H9 (cell line): ENCODE results near the gene USP3. TPM values are rescaled to one million over a fixed set of nuclear protein-coding genes. Genes with fewer than 3 reads are reported as not detected.

ENCODE experiments used
- DNase-seq: peaks from one replicate; pipeline ENCODE4 v3.0.0-alpha.2; 2017
- H2AFZ ChIP-seq: one replicate; pipeline ENCODE4 v1.6.1; 2013; ENCODE audit warnings: mild to moderate bottlenecking, low read length, control low read depth, moderate library complexity
- H2AK5ac ChIP-seq: 2 replicates; pipeline ENCODE4 v1.6.1; 2013; ENCODE audit warnings: low read length, control low read depth, mixed read lengths; ENCODE audit not compliant: insufficient read length
- H2BK120ac ChIP-seq: one replicate; pipeline ENCODE4 v1.6.1; 2013; ENCODE audit warnings: low read depth, mild to moderate bottlenecking, low read length, control low read depth, inconsistent platforms; ENCODE audit not compliant: poor library complexity, severe bottlenecking
- H2BK12ac ChIP-seq: 2 replicates; pipeline ENCODE4 v1.6.1; 2013; ENCODE audit warnings: low read length, control low read depth, mixed read lengths, low read depth; ENCODE audit not compliant: insufficient read length
- H2BK15ac ChIP-seq: 2 replicates; pipeline ENCODE4 v1.6.1; 2013; ENCODE audit warnings: low read depth, low read length, control low read depth
- H2BK20ac ChIP-seq: one replicate; pipeline ENCODE4 v1.6.1; 2013; ENCODE audit warnings: low read depth, mild to moderate bottlenecking, low read length, control low read depth, inconsistent platforms; ENCODE audit not compliant: poor library complexity, severe bottlenecking
- H2BK5ac ChIP-seq: 2 replicates; pipeline ENCODE4 v1.6.1; 2013; ENCODE audit warnings: low read length, control low read depth, mixed read lengths; ENCODE audit not compliant: insufficient read length
- H3K14ac ChIP-seq: 2 replicates; pipeline ENCODE4 v1.6.1; 2013; ENCODE audit warnings: low read length, control low read depth; ENCODE audit not compliant: insufficient read depth
- H3K18ac ChIP-seq: 2 replicates; pipeline ENCODE4 v1.6.1; 2013; ENCODE audit warnings: low read depth, mild to moderate bottlenecking, mixed read lengths, low read length, control low read depth; ENCODE audit not compliant: insufficient read length
- H3K23ac ChIP-seq: 2 replicates; pipeline ENCODE4 v1.6.1; 2013; ENCODE audit warnings: low read length, control low read depth, mixed read lengths, low read depth; ENCODE audit not compliant: insufficient read length
- H3K23me2 ChIP-seq: 2 replicates; pipeline ENCODE4 v1.6.1; 2013; ENCODE audit warnings: low read depth, mild to moderate bottlenecking, mixed read lengths, low read length, control low read depth; ENCODE audit not compliant: insufficient read length, poor library complexity, severe bottlenecking
- H3K27ac ChIP-seq: 2 replicates; pipeline ENCODE4 v1.5.1; 2013; ENCODE audit warnings: low read length, control low read depth, mixed read lengths, low read depth; ENCODE audit not compliant: insufficient read length
- H3K27me3 ChIP-seq: 2 replicates; pipeline ENCODE4 v1.6.1; 2013; ENCODE audit warnings: low read length, control low read depth, inconsistent platforms; ENCODE audit not compliant: insufficient read depth
- H3K4ac ChIP-seq: 2 replicates; pipeline ENCODE4 v1.6.1; 2013; ENCODE audit warnings: low read depth, mild to moderate bottlenecking, control low read depth, inconsistent platforms, low read length, moderate library complexity
- H3K4me1 ChIP-seq: 2 replicates; pipeline ENCODE4 v1.6.1; 2013; ENCODE audit warnings: low read length, control low read depth, inconsistent platforms; ENCODE audit not compliant: insufficient read depth
- H3K4me2 ChIP-seq: 2 replicates; pipeline ENCODE4 v1.6.1; 2013; ENCODE audit warnings: low read length, control low read depth, mixed read lengths; ENCODE audit not compliant: insufficient read length, insufficient read depth
- H3K56ac ChIP-seq: 2 replicates; pipeline ENCODE4 v1.6.1; 2013; ENCODE audit warnings: low read depth, mild to moderate bottlenecking, mixed read lengths, low read length, control low read depth; ENCODE audit not compliant: insufficient read length
- H3K79me1 ChIP-seq: 2 replicates; pipeline ENCODE4 v1.6.1; 2013; ENCODE audit warnings: low read depth, mild to moderate bottlenecking, moderate library complexity, low read length, control low read depth, inconsistent platforms; ENCODE audit not compliant: insufficient read depth, poor library complexity, severe bottlenecking
- H3K79me2 ChIP-seq: 2 replicates; pipeline ENCODE4 v1.6.1; 2013; ENCODE audit warnings: low read length, control low read depth, inconsistent platforms; ENCODE audit not compliant: insufficient read depth
- H3K9ac ChIP-seq: 2 replicates; pipeline ENCODE4 v1.6.1; 2013; ENCODE audit warnings: low read length, control low read depth, mixed read lengths; ENCODE audit not compliant: insufficient read length; ENCODE audit errors: extremely low read depth
- H3K9me3 ChIP-seq: one replicate; pipeline ENCODE4 v1.6.1; 2013; ENCODE audit warnings: low read depth, low read length, inconsistent platforms; ENCODE audit not compliant: control insufficient read depth
- H3T11ph ChIP-seq: one replicate; pipeline ENCODE4 v1.6.1; 2013; ENCODE audit warnings: mild to moderate bottlenecking, low read length, control low read depth, inconsistent platforms
- H4K20me1 ChIP-seq: one replicate; pipeline ENCODE4 v1.6.1; 2013; ENCODE audit not compliant: control insufficient read depth, insufficient read length, insufficient read depth
- H4K5ac ChIP-seq: 2 replicates; pipeline ENCODE4 v1.6.1; 2013; ENCODE audit warnings: low read depth, mild to moderate bottlenecking, mixed read lengths, low read length, control low read depth; ENCODE audit not compliant: insufficient read length
- H4K8ac ChIP-seq: replicated peaks from 2 replicates; pipeline ENCODE4 v1.6.1; 2013; ENCODE audit warnings: low read length, control low read depth, mixed read lengths, low read depth; ENCODE audit not compliant: insufficient read length
- H4K91ac ChIP-seq: 2 replicates; pipeline ENCODE4 v1.6.1; 2013; ENCODE audit warnings: low read depth, mild to moderate bottlenecking, moderate library complexity, mixed read lengths, low read length, control low read depth; ENCODE audit not compliant: insufficient read length
- H3K27ac Mint-ChIP-seq, 3 experiments: 2 replicates in 2 of 3; 3 replicates in 1 of 3; pipeline ENCODE4 v1.8.0; 2020 to 2021; ENCODE audit warnings: mixed read lengths in 3 of 3, mild to moderate bottlenecking in 1 of 3, moderate library complexity in 1 of 3
- H3K27me3 Mint-ChIP-seq: 2 replicates; pipeline ENCODE4 v1.8.0; 2021; ENCODE audit warnings: low read depth, mild to moderate bottlenecking, moderate library complexity, mixed read lengths
- H3K36me3 Mint-ChIP-seq, 3 experiments: 2 replicates in 2 of 3; 3 replicates in 1 of 3; pipeline ENCODE4 v1.8.0; 2020 to 2021; ENCODE audit warnings: low read depth in 3 of 3, mixed read lengths in 3 of 3; ENCODE audit not compliant: insufficient read depth in 1 of 3
- H3K4me1 Mint-ChIP-seq, 2 experiments: 2 replicates each; pipeline ENCODE4 v1.8.0; 2020; ENCODE audit warnings: mixed read lengths in 2 of 2
- H3K4me3 Mint-ChIP-seq, 2 experiments: 2 replicates in 1 of 2; 3 replicates in 1 of 2; pipeline ENCODE4 v1.8.0; 2020 to 2021; ENCODE audit warnings: mild to moderate bottlenecking in 2 of 2, mixed read lengths in 2 of 2, moderate library complexity in 1 of 2
- H3K9me3 Mint-ChIP-seq, 2 experiments: 2 replicates in 1 of 2; 3 replicates in 1 of 2; pipeline ENCODE4 v1.8.0; 2020; ENCODE audit warnings: mild to moderate bottlenecking in 2 of 2, mixed read lengths in 2 of 2, moderate library complexity in 1 of 2
- WGBS: extraction: QIAGEN DNeasy Blood & Tissue Kit; methylation state at CpG from one replicate; pipeline ENCODE4 v1.1.7; 2013; ENCODE audit warnings: missing lambda C conversion rate, low lambda C conversion rate, mixed read lengths; ENCODE audit not compliant: insufficient read length; ENCODE audit errors: extremely low coverage; 5-methylcytosine and 5-hydroxymethylcytosine counted together
- total RNA-seq: library from RNA; stranded (reverse); gene quantifications from 2 replicates; pipeline ENCODE4 v1.2.1, GENCODE V29; 2021
- TF ChIP-seq, protein P1 (sequence below): fragments of 200-600 bp; sonication (generic); conservative IDR thresholded peaks from 3 replicates; pipeline ENCODE4 v1.8.0; 2021; ENCODE audit warnings: antibody characterized with exemption, mild to moderate bottlenecking

Gene USP3
- total RNA-seq, 1 experiment from 2014 or later, result 14.2 TPM

DNA sequence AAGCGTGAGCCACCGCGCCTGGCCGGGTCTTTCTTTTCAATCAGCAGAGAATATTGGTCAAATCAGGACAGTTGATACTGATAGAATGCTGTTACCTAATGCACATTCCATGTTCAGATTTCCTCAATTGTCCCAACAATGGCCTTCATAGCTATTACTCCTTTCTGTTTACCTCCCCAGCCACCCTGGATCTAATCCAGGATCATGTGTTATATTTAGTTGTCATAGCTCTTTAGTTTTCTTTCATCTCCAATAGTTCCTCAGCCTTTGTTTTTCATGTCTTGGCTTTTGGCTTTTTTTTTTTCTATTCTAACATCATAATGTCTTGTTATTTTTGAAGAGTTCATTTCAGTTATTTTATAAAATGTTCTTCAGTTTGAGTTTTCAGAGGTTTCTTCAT, 14.6 kb downstream of the USP3 start:
- no peak overlapping the region for H3T11ph ChIP-seq
- H4K20me1 ChIP-seq, result no peaks in the 10 kb centered on the region
- DNase-seq, result no peak
- TF ChIP-seq, protein P1, sequence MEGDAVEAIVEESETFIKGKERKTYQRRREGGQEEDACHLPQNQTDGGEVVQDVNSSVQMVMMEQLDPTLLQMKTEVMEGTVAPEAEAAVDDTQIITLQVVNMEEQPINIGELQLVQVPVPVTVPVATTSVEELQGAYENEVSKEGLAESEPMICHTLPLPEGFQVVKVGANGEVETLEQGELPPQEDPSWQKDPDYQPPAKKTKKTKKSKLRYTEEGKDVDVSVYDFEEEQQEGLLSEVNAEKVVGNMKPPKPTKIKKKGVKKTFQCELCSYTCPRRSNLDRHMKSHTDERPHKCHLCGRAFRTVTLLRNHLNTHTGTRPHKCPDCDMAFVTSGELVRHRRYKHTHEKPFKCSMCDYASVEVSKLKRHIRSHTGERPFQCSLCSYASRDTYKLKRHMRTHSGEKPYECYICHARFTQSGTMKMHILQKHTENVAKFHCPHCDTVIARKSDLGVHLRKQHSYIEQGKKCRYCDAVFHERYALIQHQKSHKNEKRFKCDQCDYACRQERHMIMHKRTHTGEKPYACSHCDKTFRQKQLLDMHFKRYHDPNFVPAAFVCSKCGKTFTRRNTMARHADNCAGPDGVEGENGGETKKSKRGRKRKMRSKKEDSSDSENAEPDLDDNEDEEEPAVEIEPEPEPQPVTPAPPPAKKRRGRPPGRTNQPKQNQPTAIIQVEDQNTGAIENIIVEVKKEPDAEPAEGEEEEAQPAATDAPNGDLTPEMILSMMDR, result no peak
- no peak overlapping the region for H3K23ac ChIP-seq
- H4K91ac ChIP-seq, result no peak overlapping the region
- Mint-ChIP-seq H3K4me1 (peaks cover 31 to 56% of the 10 kb centered on the region in 2 experiments), H3K27ac (no peak overlapping the region), H3K36me3 (no peaks in the 10 kb centered on the region), H3K9me3 (no peaks in the 10 kb centered on the region), H3K27me3 (no peaks in the 10 kb centered on the region), H3K4me3 (no peak overlapping the region)
- H3K27me3 ChIP-seq, result no peaks in the 10 kb centered on the region
- no peak overlapping the region for H3K27ac ChIP-seq
- H3K79me2 ChIP-seq, result no peaks in the 10 kb centered on the region
- no peak overlapping the region for H3K4ac ChIP-seq
- H3K9me3 ChIP-seq, result no peaks in the 10 kb centered on the region
- no peak overlapping the region for H4K8ac ChIP-seq
- H2BK20ac ChIP-seq, result no peak overlapping the region
- H3K79me1 ChIP-seq, result no peaks in the 10 kb centered on the region
- H2BK12ac ChIP-seq, result no peak overlapping the region
- no peaks in the 10 kb centered on the region for H3K23me2 ChIP-seq
- H4K5ac ChIP-seq, result no peak overlapping the region
- H3K9ac ChIP-seq, result no peak overlapping the region
- no peak overlapping the region for H3K18ac ChIP-seq
- no peak overlapping the region for H2AK5ac ChIP-seq
- H2BK120ac ChIP-seq, result no peak overlapping the region
- peaks cover 2% of the 10 kb centered on the region; the same call in 1 of the 2 replicates for H3K4me1 ChIP-seq
- no peak overlapping the region for H3K4me2 ChIP-seq
- no CpG with 5 or more reads among the region's 4 CpGs for WGBS
- H2BK15ac ChIP-seq, result no peak overlapping the region
- H2BK5ac ChIP-seq, result no peak overlapping the region
- no peak overlapping the region for H2AFZ ChIP-seq
- no peak overlapping the region for H3K56ac ChIP-seq
- no peak overlapping the region for H3K14ac ChIP-seq
